SU-DHL-6 (cell line): ENCODE measurements around the gene NBEA.

Experiments used
- H2AFZ ChIP-seq: fragments of 200-600 bp; sonication (generic); 2 replicates; pipeline ENCODE4 v1.6.1; 2014; ENCODE audit warnings: low read depth, mild to moderate bottlenecking, moderate library complexity, mixed read lengths, antibody characterized with exemption, low read length; ENCODE audit not compliant: severe bottlenecking
- H3F3A ChIP-seq: fragments of 200-600 bp; shearing (Covaris generic); 2 replicates; pipeline ENCODE4 v1.6.0; 2016; ENCODE audit warnings: antibody characterized with exemption, mild to moderate bottlenecking; ENCODE audit not compliant: insufficient read depth
- H3K27ac ChIP-seq: fragments of 200-600 bp; sonication (generic); 2 replicates; pipeline ENCODE4 v1.5.1; 2016; ENCODE audit warnings: low read depth, mild to moderate bottlenecking, low read length, moderate library complexity, mixed read lengths
- H3K27me3 ChIP-seq: fragments of 200-600 bp; sonication (generic), shearing (Covaris generic); 2 replicates; pipeline ENCODE4 v1.6.0; 2014; ENCODE audit warnings: mild to moderate bottlenecking, low read length
- H3K36me3 ChIP-seq: fragments of 200-600 bp; sonication (generic); 2 replicates; pipeline ENCODE4 v1.6.1; 2014; ENCODE audit warnings: mild to moderate bottlenecking, low read length, mixed read lengths
- H3K4me2 ChIP-seq: fragments of 300-600, 200-600 bp; shearing (Covaris generic), sonication (generic); 2 replicates; pipeline ENCODE4 v1.6.0; 2014; ENCODE audit warnings: low read length, low read depth, mild to moderate bottlenecking; ENCODE audit not compliant: poor library complexity, severe bottlenecking
- H3K4me3 ChIP-seq: fragments of 200-600 bp; sonication (generic); 2 replicates; pipeline ENCODE4 v1.5.1; 2014; ENCODE audit warnings: antibody characterized with exemption, low read length, mild to moderate bottlenecking, mixed read lengths; ENCODE audit not compliant: insufficient read depth, poor library complexity, severe bottlenecking
- H3K79me2 ChIP-seq: fragments of 200-600 bp; sonication (generic); 2 replicates; pipeline ENCODE4 v1.6.1; 2014; ENCODE audit warnings: mild to moderate bottlenecking, low read length, moderate library complexity; ENCODE audit not compliant: insufficient read depth
- H3K9ac ChIP-seq: fragments of 200-600 bp; sonication (generic); 2 replicates; pipeline ENCODE4 v1.7.0; 2014; ENCODE audit warnings: mild to moderate bottlenecking, low read length
- H3K9me2 ChIP-seq: fragments of 200-600 bp; sonication (generic); replicated peaks from 2 replicates; pipeline ENCODE4 v1.6.1; 2014; ENCODE audit warnings: low read length; ENCODE audit not compliant: insufficient read depth
- H3K9me3 ChIP-seq: fragments of 200-600 bp; sonication (generic); 2 replicates; pipeline ENCODE4 v1.6.1; 2014; ENCODE audit warnings: low read length, mixed read lengths; ENCODE audit not compliant: insufficient read depth
- H4K20me1 ChIP-seq: fragments of 200-600 bp; sonication (generic); 2 replicates; pipeline ENCODE4 v1.6.1; 2014; ENCODE audit warnings: low read depth, mild to moderate bottlenecking, antibody characterized with exemption, low read length, moderate library complexity, mixed read lengths
- EZH2phosphoT487 ChIP-seq: fragments of 200-600 bp; sonication (generic), shearing (Covaris generic); conservative IDR thresholded peaks from 2 replicates; pipeline ENCODE4 v1.6.1; 2018; ENCODE audit warnings: mild to moderate bottlenecking, antibody characterized with exemption, low read length, moderate library complexity, mixed read lengths
- TF ChIP-seq, protein P1 (sequence below): fragments of 200-600 bp; sonication (generic); IDR thresholded peaks from one replicate; pipeline ENCODE4 v1.5.1; 2017; ENCODE audit warnings: antibody characterized with exemption, mild to moderate bottlenecking, low read length, moderate library complexity; ENCODE audit not compliant: insufficient read depth, poor library complexity, severe bottlenecking

The NBEA gene

DNA sequence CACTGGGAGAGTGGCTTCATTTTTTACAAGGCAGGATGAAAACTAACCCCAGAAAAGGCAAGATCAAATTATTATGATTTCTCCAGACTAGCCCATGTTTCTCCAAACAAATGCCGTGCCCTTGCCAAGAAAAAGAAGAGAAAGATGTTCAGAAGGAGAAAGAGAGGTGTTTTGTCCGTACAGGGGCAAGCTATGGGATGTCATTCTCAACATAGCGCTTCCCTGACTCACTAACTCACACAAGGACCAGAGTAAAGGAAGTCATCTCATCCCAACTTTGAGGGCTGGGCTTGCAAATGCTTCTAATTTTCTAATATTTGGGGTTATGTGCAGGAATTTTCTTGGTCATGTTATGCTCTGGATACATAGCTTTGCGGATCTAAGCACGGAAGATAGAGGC is 758.6 kb downstream of the NBEA start:
- no peaks in the 10 kb centered on the region for H3K9me2 ChIP-seq
- H3K79me2 ChIP-seq, result no peaks in the 10 kb centered on the region
- H3K27ac ChIP-seq, result no peak overlapping the region
- H3K27me3 ChIP-seq, result no peaks in the 10 kb centered on the region
- H3F3A ChIP-seq, result no peaks in the 10 kb centered on the region
- no peak for TF ChIP-seq EZH2phosphoT487
- TF ChIP-seq, protein P1, sequence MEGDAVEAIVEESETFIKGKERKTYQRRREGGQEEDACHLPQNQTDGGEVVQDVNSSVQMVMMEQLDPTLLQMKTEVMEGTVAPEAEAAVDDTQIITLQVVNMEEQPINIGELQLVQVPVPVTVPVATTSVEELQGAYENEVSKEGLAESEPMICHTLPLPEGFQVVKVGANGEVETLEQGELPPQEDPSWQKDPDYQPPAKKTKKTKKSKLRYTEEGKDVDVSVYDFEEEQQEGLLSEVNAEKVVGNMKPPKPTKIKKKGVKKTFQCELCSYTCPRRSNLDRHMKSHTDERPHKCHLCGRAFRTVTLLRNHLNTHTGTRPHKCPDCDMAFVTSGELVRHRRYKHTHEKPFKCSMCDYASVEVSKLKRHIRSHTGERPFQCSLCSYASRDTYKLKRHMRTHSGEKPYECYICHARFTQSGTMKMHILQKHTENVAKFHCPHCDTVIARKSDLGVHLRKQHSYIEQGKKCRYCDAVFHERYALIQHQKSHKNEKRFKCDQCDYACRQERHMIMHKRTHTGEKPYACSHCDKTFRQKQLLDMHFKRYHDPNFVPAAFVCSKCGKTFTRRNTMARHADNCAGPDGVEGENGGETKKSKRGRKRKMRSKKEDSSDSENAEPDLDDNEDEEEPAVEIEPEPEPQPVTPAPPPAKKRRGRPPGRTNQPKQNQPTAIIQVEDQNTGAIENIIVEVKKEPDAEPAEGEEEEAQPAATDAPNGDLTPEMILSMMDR, result no peak
- H3K4me3 ChIP-seq, result no peak overlapping the region
- H3K9ac ChIP-seq, result no peak overlapping the region
- H3K9me3 ChIP-seq, result no peaks in the 10 kb centered on the region
- no peak overlapping the region for H2AFZ ChIP-seq
- H3K4me2 ChIP-seq, result no peak overlapping the region
- no peaks in the 10 kb centered on the region for H4K20me1 ChIP-seq
- no peaks in the 10 kb centered on the region for H3K36me3 ChIP-seq

DNA sequence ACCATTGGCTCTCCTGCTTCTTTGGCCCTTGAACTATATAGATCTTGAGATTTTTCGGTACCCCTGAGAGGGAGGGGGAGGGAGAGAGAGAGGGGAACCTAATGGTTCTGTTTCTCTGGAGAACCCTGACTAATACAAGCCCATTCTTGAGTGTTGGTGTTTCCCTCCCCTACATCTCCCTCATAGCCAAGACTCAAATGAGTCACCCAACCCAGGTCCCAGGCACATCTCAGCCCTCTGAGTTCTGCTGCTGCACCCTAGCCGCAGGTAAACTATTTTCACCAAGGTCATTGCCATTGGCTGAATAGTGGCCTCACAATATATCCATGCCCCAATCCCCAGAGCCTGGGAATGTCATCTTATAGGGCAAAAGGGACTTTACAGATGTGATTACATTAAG is 760.2 kb downstream of the NBEA start:
- Histone ChIP-seq H3K9me2 (no peaks in the 10 kb centered on the region), H3K4me3 (no peak overlapping the region), H2AFZ (no peak overlapping the region), H4K20me1 (no peaks in the 10 kb centered on the region), H3K27me3 (no peaks in the 10 kb centered on the region), H3F3A (no peaks in the 10 kb centered on the region), H3K79me2 (no peaks in the 10 kb centered on the region), H3K27ac (no peak overlapping the region), H3K36me3 (no peaks in the 10 kb centered on the region), H3K4me2 (no peak overlapping the region), H3K9ac (no peak overlapping the region), H3K9me3 (no peaks in the 10 kb centered on the region)
- TF ChIP-seq, protein P1, result no peak
- TF ChIP-seq EZH2phosphoT487, result no peak

DNA sequence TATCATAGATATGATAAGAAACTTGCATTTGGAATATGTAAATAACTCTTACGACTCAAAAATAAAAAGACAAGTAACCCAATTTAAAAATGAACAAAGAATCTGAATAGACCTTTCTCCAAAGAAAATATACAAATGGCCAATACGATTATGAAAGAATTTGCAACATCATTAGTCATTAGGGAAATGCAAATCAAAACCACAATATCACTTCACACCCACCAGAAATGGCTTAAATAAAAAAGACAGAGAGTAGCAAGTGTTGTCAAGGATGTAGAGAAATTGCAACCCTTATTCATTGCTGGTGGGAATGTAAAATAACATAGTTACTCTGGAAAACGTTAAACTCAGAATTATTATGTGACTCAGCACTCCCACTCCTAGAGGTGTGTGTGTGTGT is 761.0 kb downstream of the NBEA start:
- Histone ChIP-seq H3K27me3 (no peaks in the 10 kb centered on the region), H4K20me1 (no peaks in the 10 kb centered on the region), H3K9ac (no peak overlapping the region), H3K36me3 (no peaks in the 10 kb centered on the region), H3K9me2 (no peaks in the 10 kb centered on the region), H3K4me3 (no peak overlapping the region), H3K4me2 (no peak overlapping the region), H3K79me2 (no peaks in the 10 kb centered on the region), H3K27ac (no peak overlapping the region), H3K9me3 (no peaks in the 10 kb centered on the region), H3F3A (no peaks in the 10 kb centered on the region), H2AFZ (no peak overlapping the region)
- TF ChIP-seq, protein P1, result no peak
- no peak for TF ChIP-seq EZH2phosphoT487

DNA sequence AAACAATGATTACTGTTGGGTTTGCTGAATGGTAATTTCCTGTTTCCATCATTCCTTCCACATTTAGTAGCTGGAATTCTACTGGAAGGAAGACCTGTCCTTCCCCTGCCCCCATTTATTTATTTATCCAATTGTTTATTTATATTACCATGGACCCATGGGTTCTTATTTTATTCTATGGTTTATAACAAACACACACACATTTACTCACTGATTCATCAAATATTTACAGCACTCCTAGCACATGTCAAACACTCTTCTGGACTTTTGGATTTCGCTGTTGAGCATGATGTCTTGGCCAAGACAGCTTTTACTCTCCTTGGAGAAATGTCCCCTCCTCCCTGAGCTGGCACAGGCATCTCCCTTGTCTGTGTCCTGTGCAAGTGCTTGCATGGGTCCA is 762.3 kb downstream of the NBEA start:
- no peak overlapping the region for H3K27ac ChIP-seq
- no peaks in the 10 kb centered on the region for H3K9me3 ChIP-seq
- TF ChIP-seq EZH2phosphoT487, result no peak
- TF ChIP-seq, protein P1, result no peak

More for the DNA sequence above, 762.3 kb downstream of the NBEA start:
- Histone ChIP-seq H3K4me2 (no peak overlapping the region), H3K9ac (no peak overlapping the region), H4K20me1 (no peaks in the 10 kb centered on the region), H3K9me2 (no peaks in the 10 kb centered on the region), H3F3A (no peaks in the 10 kb centered on the region), H2AFZ (no peak overlapping the region), H3K79me2 (no peaks in the 10 kb centered on the region), H3K4me3 (no peak overlapping the region), H3K27me3 (no peaks in the 10 kb centered on the region), H3K36me3 (no peaks in the 10 kb centered on the region)
